KOPT-K1 (cell line): ENCODE results near the gene METTL6.
"Not testable (repeated sequence)": the region's sequence is repeated elsewhere in the genome, so short reads cannot be mapped to it uniquely, and the experiment has no call there.

Experiments
- H3K27ac ChIP-seq: fragments of 200-600 bp; sonication (generic); 2 replicates; pipeline ENCODE4 v1.5.1; 2016; ENCODE audit warnings: antibody characterized with exemption, mild to moderate bottlenecking, low read depth, low read length; ENCODE audit not compliant: poor library complexity, severe bottlenecking
- H3K36me3 ChIP-seq: fragments of 200-600 bp; sonication (generic); 2 replicates; pipeline ENCODE4 v1.5.1; 2017; ENCODE audit warnings: antibody characterized with exemption, mild to moderate bottlenecking, low read length, moderate library complexity; ENCODE audit not compliant: insufficient read depth
- H3K9me3 ChIP-seq: fragments of 200-600 bp; sonication (generic); 2 replicates; pipeline ENCODE4 v1.5.1; 2017; ENCODE audit warnings: antibody characterized with exemption, low read length, mild to moderate bottlenecking; ENCODE audit not compliant: insufficient read depth, poor library complexity, severe bottlenecking

METTL6 gene

GRCh38 chr3:15427182-15427880 is at the start of gene METTL6, which contains the start of gene EAF1:
METTL6 (minus strand) TSS chr3:15427544; CDS start chr3:15426511, 1,033 bp downstream.
EAF1 (plus strand) TSS chr3:15427598; CDS start chr3:15427780, 182 bp downstream.
- Histone ChIP-seq H3K36me3 (peaks cover 57% of the 10 kb centered on the region), H3K27ac (peak within 1 kb of the TSS; percentile 69), H3K9me3 (no peaks in the 10 kb centered on the region)

- H3K27ac ChIP-seq: no peak overlapping the region
- no peaks in the 10 kb centered on the region for H3K36me3 ChIP-seq
- H3K9me3 ChIP-seq: no peaks in the 10 kb centered on the region
These were observed 49.0 kb upstream of the METTL6 start for GRCh38 chr3:15476378-15476777.

- H3K36me3 ChIP-seq: no peaks in the 10 kb centered on the region
- H3K27ac ChIP-seq: no peak overlapping the region
- H3K9me3 ChIP-seq: no peaks in the 10 kb centered on the region
These were observed 47.8 kb upstream of the METTL6 start for GRCh38 chr3:15475161-15475560.

GRCh38 chr3:15471861-15472260 is 44.5 kb upstream of the METTL6 start:
- H3K9me3 ChIP-seq: no peaks in the 10 kb centered on the region
- no peaks in the 10 kb centered on the region for H3K36me3 ChIP-seq
- H3K27ac ChIP-seq: no peak overlapping the region

- H3K27ac ChIP-seq: no peak overlapping the region
- no peaks in the 10 kb centered on the region for H3K36me3 ChIP-seq
- no peaks in the 10 kb centered on the region for H3K9me3 ChIP-seq
These were observed 43.5 kb upstream of the METTL6 start for GRCh38 chr3:15470849-15471248.

GRCh38 chr3:15470261-15470660 is 42.9 kb upstream of the METTL6 start:
- Histone ChIP-seq H3K9me3 (no peaks in the 10 kb centered on the region), H3K27ac (no peak overlapping the region), H3K36me3 (no peaks in the 10 kb centered on the region)

GRCh38 chr3:15467227-15468181 is 40.2 kb upstream of the METTL6 start:
- Histone ChIP-seq H3K36me3 (no peaks in the 10 kb centered on the region), H3K9me3 (no peaks in the 10 kb centered on the region), H3K27ac (no peak overlapping the region)

- H3K36me3 ChIP-seq: no peaks in the 10 kb centered on the region
- no peak overlapping the region for H3K27ac ChIP-seq
- no peaks in the 10 kb centered on the region for H3K9me3 ChIP-seq
These were observed 38.7 kb upstream of the METTL6 start for GRCh38 chr3:15465876-15466585.

GRCh38 chr3:15462451-15462850 is 35.1 kb upstream of the METTL6 start:
- H3K36me3 ChIP-seq: no peaks in the 10 kb centered on the region
- H3K27ac ChIP-seq: peak overlapping the region; percentile 26
- H3K9me3 ChIP-seq: no peaks in the 10 kb centered on the region

GRCh38 chr3:15460891-15461531 is 33.7 kb upstream of the METTL6 start:
- peak overlapping the region; percentile 51 for H3K27ac ChIP-seq
- H3K36me3 ChIP-seq: no peaks in the 10 kb centered on the region
- no peaks in the 10 kb centered on the region for H3K9me3 ChIP-seq

- Histone ChIP-seq H3K9me3 (no peaks in the 10 kb centered on the region), H3K36me3 (no peaks in the 10 kb centered on the region), H3K27ac (no peak overlapping the region)
These were observed 31.0 kb upstream of the METTL6 start for GRCh38 chr3:15458212-15458780.

GRCh38 chr3:15456915-15457314 is 29.6 kb upstream of the METTL6 start:
- not testable (repeated sequence) for H3K27ac ChIP-seq, H3K9me3 ChIP-seq, H3K36me3 ChIP-seq

GRCh38 chr3:15456321-15456720 is 29.0 kb upstream of the METTL6 start:
- Histone ChIP-seq H3K9me3 (no peaks in the 10 kb centered on the region), H3K27ac (no peak overlapping the region), H3K36me3 (no peaks in the 10 kb centered on the region)

GRCh38 chr3:15455756-15456155 is 28.4 kb upstream of the METTL6 start:
- H3K36me3 ChIP-seq: no peaks in the 10 kb centered on the region
- no peaks in the 10 kb centered on the region for H3K9me3 ChIP-seq
- no peak overlapping the region for H3K27ac ChIP-seq
